ENCODE results near the gene PCSK5.

DNA sequence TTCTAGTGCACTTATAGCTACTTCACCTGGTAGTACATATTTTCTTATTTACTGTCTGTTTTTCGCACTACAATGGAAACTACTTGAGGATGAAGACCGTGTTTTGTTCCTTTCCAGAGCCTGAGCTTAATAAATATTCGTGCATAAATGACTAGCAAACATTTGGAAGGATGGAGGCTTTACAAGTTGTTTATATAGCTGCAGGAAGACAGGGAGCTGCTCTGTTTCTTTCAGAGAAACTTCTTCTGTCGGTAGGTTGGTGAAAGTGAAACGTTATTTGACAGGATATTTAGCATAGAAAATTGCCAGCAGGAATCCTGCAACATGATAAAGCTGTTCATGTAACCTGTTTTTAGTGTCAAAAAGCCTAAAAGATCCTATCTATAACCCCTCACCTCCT lies 210.6 kb downstream of the PCSK5 start:
- TF ChIP-seq, protein P1, sequence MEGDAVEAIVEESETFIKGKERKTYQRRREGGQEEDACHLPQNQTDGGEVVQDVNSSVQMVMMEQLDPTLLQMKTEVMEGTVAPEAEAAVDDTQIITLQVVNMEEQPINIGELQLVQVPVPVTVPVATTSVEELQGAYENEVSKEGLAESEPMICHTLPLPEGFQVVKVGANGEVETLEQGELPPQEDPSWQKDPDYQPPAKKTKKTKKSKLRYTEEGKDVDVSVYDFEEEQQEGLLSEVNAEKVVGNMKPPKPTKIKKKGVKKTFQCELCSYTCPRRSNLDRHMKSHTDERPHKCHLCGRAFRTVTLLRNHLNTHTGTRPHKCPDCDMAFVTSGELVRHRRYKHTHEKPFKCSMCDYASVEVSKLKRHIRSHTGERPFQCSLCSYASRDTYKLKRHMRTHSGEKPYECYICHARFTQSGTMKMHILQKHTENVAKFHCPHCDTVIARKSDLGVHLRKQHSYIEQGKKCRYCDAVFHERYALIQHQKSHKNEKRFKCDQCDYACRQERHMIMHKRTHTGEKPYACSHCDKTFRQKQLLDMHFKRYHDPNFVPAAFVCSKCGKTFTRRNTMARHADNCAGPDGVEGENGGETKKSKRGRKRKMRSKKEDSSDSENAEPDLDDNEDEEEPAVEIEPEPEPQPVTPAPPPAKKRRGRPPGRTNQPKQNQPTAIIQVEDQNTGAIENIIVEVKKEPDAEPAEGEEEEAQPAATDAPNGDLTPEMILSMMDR (IDR thresholded peaks at IDR 0.05; ENCODE audit: control extremely low read depth in 1 of 3, insufficient read depth in 1 of 3, low read depth in 1 of 3, low read length in 3 of 3): no peak
- TF ChIP-seq SP4 (IDR thresholded peaks at IDR 0.05; ENCODE audit: low read length): no peak
- no peak for TF ChIP-seq ASH2L (IDR thresholded peaks at IDR 0.05; ENCODE audit: low read length)
- TF ChIP-seq, protein P2, sequence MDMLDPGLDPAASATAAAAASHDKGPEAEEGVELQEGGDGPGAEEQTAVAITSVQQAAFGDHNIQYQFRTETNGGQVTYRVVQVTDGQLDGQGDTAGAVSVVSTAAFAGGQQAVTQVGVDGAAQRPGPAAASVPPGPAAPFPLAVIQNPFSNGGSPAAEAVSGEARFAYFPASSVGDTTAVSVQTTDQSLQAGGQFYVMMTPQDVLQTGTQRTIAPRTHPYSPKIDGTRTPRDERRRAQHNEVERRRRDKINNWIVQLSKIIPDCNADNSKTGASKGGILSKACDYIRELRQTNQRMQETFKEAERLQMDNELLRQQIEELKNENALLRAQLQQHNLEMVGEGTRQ (IDR thresholded peaks at IDR 0.05; ENCODE audit: low read length): no peak
- no peak for TF ChIP-seq HDAC2 (IDR thresholded peaks at IDR 0.05; ENCODE audit: borderline replicate concordance in 1 of 2, low read depth in 2 of 2, low read length in 2 of 2)
- no peak for TF ChIP-seq POLR2A (IDR thresholded peaks at IDR 0.05; ENCODE audit: control extremely low read depth in 1 of 2, low read depth in 2 of 2, low read length in 2 of 2)
- TF ChIP-seq YY1 (IDR thresholded peaks at IDR 0.05; ENCODE audit: low read depth, low read length): no peak
- TF ChIP-seq EZH2 (IDR thresholded peaks at IDR 0.05; ENCODE audit: low read depth, low read length, severe bottlenecking): no peak
